Left kidney (tissue), 2 donors: ENCODE results near the gene DLG2. TPM values are rescaled to one million over a fixed set of nuclear protein-coding genes. Genes with fewer than 3 reads are reported as not detected.

Experiments used
- DNase-seq: peaks from one replicate; pipeline ENCODE4 v3.0.0-alpha.2; 2013
- polyA plus RNA-seq: library from polyadenylated mRNA; unstranded; fragments of 120-200 nt; gene quantifications from one replicate; pipeline ENCODE4 v1.2.1, GENCODE V29; 2013; ENCODE audit not compliant: insufficient read length

The DLG2 gene
- polyA plus RNA-seq, 1 donor: 13.4 TPM

DNA sequence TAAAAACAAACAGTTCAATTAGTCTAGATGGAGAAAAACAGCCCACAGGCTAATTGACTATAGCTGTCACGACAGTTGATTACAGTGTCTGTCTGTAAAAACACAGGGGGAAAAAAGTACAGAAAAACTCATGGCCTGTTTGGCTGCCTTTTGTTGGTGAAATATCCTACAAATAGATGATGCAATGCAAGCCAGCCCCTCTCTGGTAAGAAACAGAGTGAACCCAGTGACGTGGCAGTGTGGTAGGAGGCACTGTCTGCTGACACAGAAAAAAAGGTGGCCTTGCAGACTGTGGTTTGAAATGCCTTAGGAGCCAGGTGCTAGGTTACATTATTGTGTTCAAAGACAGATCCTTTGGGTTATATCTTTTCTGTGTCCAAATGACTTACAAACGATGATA, 1909.6 kb downstream of the DLG2 start:
- DNase-seq: no peak

- no peak for DNase-seq
Observed at GRCh38 chr11:83715927-83716535, 1911.1 kb downstream of the DLG2 start.

DNA sequence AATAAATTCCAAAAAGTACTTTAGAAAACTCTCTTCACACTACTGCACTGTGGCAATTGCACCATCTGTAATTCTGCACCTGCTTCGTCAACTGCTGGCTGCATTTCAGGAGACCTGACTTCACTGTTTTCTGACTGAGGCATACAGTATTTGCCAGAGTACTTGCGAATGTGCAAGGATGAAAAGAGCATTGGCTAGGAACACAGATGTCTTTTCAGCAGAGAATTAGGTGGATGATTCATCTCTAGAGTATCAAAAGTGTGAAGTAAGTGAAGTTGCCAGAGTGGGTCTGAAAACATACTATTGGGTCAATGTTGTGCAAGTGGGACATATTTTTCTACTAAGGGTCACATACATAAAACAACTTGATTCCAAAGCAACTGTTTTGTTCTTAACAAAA, 1913.4 kb downstream of the DLG2 start:
- no peak for DNase-seq

- no peak for DNase-seq
Observed at GRCh38 chr11:83711106-83711527, 1916.0 kb downstream of the DLG2 start.

- no peak for DNase-seq
Observed at GRCh38 chr11:83709434-83709833, 1917.7 kb downstream of the DLG2 start.

DNA sequence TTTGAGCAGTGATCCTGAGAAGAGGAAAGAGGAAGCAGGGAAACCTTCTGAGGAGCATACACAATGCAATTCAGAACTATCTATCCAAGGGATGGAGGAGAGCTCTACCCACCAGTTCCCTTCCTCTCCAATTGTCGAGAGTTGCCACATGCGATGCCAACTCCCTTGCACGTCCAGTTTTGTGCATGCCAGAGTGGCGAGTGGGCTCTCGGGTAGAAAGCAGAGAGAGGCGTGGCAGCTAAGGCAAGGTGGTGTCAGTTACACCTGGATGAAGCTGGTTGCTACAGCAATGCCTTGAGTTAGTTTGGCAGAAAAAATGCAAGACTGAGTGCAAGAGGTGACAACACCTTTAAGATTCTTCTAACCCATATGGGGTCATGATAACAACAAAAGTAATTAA, 1920.6 kb downstream of the DLG2 start:
- DNase-seq: no peak

- no peak for DNase-seq
Observed at GRCh38 chr11:83702796-83703195, 1924.3 kb downstream of the DLG2 start.

DNA sequence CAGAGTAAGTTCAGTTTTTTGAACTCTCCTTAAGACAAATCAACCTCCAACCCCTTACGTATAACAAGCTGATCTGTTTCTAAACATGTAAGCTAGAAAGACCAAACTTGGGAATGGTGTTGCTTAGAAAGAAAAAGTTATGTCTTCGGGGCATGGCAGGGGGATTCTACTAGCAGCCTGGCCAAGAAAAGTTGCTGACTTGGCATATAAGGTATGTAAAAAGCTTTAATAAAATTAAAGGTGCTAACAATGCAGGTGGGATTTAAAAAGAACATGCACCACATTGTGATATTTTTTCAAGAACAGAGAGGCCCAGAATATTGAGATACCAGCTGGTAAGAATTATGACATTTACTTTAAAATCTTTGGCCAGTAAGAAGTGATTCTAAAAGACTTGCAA, 1929.6 kb downstream of the DLG2 start:
- no peak for DNase-seq

GRCh38 chr11:83695046-83695445, 1932.1 kb downstream of the DLG2 start:
- DNase-seq: no peak

- DNase-seq: no peak
Observed at GRCh38 chr11:83694191-83694910, 1932.8 kb downstream of the DLG2 start.

DNA sequence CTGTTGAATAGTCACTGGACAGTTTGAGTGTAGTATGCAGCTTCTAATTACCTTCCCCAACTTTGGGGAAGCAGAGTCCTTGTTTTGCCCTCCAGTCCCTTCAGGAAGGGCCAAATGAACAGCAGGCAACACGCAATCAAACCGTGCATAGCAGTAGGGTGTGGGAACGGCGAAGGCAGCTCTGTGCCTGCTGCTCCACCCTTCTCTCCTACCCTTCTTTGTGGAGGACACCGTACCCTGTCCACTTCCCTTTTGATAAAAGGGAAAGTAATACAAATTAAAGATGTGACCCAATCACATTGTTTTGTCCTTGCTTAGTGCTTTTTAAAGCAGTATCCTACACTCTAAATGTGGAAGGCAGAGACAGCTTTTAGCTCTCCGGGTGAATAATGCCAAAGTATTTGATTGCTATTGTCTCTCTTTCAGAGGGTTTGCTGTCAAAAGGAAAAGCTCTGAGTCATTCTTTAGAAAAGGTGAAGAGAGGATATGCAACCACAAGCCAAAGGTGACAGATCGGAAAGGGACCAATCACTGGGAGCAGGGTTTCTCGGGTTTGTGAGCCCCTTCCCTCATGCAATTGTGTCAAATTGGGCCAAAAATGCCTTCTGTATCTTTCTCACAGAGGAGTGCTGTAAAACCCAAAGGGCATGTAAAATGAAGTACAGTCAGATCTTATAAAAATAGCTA, 1933.7 kb downstream of the DLG2 start:
- DNase-seq: no peak

DNA sequence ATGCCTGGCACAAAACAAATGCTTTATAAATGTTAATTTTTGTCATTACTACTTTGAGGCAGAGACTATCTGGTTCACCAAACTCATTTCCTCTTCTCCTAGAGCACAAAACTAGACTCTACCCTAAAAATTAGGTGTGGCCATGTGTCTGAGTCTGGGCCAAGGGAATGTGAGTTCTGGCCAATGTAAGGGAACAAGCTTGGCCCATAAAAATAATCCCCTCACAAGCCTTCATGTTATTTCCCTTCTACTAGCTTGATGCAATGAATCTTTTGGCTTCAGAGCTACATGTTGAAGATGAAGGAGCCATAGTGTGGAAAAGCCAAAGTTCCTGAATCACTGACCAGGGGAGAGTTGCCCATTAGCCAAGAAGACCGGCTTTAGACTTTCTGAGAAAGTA, 1934.5 kb downstream of the DLG2 start:
- DNase-seq: no peak

DNA sequence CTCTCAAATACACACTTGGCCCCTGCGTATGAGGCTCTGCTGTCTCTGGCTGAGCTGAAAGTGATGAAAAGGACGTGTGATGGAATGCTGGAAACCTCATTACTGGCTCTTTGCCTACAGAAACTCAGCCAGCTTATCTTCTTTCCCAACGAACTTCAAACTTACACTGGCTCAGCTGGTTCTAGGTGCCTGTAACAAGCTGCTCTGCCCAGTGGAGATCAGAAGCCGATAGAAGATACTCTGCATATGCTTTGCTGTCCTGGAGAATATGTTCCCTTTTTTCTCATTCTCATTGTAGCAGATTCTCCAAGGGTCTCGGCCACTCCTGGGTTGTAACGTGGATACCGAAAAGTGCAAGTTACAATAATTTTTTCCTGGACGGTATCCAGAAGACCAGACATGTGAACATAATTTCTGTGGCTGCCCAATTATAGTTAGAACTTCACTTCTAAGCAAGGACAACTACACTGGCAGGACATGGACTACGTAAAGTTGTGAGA, 1935.6 kb downstream of the DLG2 start:
- DNase-seq: no peak

- DNase-seq: no peak
Observed at GRCh38 chr11:83689144-83689780, 1937.9 kb downstream of the DLG2 start.

- no peak for DNase-seq
Observed at GRCh38 chr11:83687787-83688186, 1939.4 kb downstream of the DLG2 start.

DNA sequence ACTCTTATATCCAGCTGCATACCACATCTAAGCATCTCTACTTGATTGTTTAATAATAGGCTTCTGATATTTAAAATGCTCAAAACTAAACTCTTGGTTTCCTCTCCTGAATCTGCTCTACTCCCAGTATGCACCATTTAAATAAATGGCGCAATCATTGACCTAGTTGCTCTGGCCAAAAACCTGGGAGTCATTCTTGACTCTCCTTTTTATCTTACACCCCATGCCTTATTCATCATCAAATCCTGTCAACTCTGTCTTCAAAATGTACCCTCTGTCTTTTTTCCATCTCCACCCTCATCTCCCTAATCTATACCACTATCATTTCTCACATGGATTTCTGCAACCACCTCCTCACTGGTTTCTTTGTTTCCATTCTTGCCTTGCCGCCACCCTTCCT, 1941.4 kb downstream of the DLG2 start:
- DNase-seq: no peak

GRCh38 chr11:83684071-83684470, 1943.1 kb downstream of the DLG2 start:
- no peak for DNase-seq

DNA sequence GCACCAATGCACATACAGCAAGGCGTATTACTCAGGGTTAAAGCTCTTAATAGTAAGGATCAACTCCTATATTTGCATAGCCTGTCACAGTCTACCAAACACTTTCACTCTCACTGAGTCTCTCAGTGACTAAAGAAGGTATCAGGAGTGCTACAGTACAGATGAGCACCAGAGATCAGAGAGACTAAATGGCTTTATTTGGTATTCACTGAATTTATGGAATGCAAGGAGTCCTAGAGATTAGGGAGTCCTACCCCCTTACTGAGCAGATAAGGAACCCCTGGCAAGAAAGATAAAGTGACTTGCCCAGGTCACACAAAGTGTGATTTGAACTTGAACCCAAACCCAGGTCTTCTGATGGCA, 1944.6 kb downstream of the DLG2 start:
- DNase-seq: no peak

- DNase-seq: no peak
Observed at GRCh38 chr11:83681906-83682610, 1945.1 kb downstream of the DLG2 start.

DNA sequence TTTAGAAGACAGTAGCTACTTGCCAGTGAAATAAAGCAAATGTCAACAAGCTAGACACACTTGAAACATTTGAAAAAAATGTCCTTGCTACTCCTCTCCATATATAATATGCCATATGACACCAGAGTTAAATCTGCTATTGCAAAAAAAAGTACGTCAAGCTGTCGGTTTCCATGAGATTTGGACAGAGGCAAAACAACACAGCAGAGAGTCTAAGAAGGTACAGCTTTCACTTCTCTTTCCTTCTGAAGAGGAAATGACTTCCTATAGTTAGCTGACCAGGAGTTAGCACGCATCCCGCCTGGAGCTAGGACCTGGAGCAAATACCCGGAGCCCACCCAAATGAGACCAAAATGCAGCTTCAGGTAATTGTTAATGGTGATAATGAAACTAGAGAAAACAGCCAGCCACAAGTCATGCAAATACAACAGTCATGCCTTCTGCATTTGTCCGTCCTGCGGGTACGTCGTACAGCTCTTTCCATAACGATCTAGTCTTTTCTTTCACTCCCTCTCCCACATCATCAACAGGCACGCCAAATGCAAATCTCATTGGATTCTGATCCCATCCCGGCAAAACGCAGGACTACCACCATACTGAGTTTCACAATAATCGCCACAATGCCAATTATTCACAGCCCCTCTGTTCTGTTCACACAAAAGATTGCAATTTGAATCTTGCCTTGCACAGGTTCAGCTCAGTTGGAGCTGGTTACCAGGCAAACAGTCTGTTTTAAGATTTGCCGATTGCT, 1945.9 kb downstream of the DLG2 start:
- no peak for DNase-seq

DNA sequence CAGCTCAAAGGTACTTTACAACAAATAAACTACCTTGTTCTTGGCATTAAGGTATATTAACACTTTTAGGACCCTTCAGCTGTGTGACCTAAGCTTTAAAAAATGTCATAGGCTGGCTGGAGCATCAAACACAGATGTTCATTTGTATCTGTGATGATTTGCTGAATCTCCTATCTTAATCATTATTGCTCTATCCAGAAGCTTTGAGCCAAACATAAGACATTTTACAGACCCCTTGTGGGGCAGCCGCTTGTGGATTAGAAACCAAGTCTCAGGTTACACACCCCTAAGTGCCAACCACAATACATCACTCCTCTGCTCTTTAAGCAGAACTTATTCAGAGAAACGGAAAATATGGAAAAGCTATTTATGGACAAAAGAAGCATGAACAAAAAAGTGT, 1946.8 kb downstream of the DLG2 start:
- no peak for DNase-seq
